SK-N-SH (cell line): ENCODE measurements around the gene OMP. TPM values are rescaled to one million over a fixed set of nuclear protein-coding genes. Genes with fewer than 3 reads are reported as not detected.

ENCODE experiments used
- CTCF ChIA-PET: fragments of 300-600, 350-600 bp; formaldehyde crosslinking; extraction: SDS; loops from one replicate; lab custom pipeline; 2021; lab: Yijun Ruan, JAX
- POLR2A ChIA-PET: fragments of 350-600 bp; sonication (Branson Sonifier 250); formaldehyde crosslinking; extraction: SDS; loops from one replicate; lab custom pipeline; 2020; ENCODE audit warnings: antibody characterized with exemption, inconsistent platforms; lab: Yijun Ruan, JAX
- DNase-seq: peaks from one replicate; pipeline ENCODE4 v3.0.0; 2012
- H2AFZ ChIP-seq: fragments of 200-600 bp; sonication (generic); 2 replicates; pipeline ENCODE4 v1.8.1; 2016; ENCODE audit warnings: antibody characterized with exemption, mild to moderate bottlenecking, low read depth
- H3F3A ChIP-seq: fragments of 200-600 bp; sonication (generic); replicated peaks from 2 replicates; pipeline ENCODE3; 2016; ENCODE audit warnings: antibody characterized with exemption, mild to moderate bottlenecking; ENCODE audit not compliant: insufficient read depth
- H3K27ac ChIP-seq, 2 experiments: fragments of 200-500 bp in 1 of 2; fragments of 200-600 bp in 1 of 2; sonication (Bioruptor generic) in 1 of 2; sonication (generic), shearing (Covaris generic) in 1 of 2; 2 replicates each; pipeline versions ENCODE4 v1.5.1 to v1.6.1; 2014 to 2016; ENCODE audit warnings: low read depth in 2 of 2, inconsistent platforms in 1 of 2, low read length in 1 of 2, mild to moderate bottlenecking in 1 of 2, mixed read lengths in 1 of 2
- H3K27me3 ChIP-seq: fragments of 200-600 bp; sonication (generic), shearing (Covaris generic); 2 replicates; pipeline ENCODE4 v1.6.1; 2016; ENCODE audit warnings: mixed run types; ENCODE audit not compliant: insufficient read depth
- H3K36me3 ChIP-seq, 2 experiments: fragments of 200-500 bp in 1 of 2; fragments of 200-600 bp in 1 of 2; sonication (Bioruptor generic) in 1 of 2; sonication (generic) in 1 of 2; replicated peaks in 1 of 2; 2 replicates each; pipeline versions ENCODE3 to v1.5.1; 2014 to 2016; ENCODE audit warnings: low read length in 1 of 2, mild to moderate bottlenecking in 1 of 2; ENCODE audit not compliant: insufficient read depth in 2 of 2, control insufficient read depth in 1 of 2
- H3K4me1 ChIP-seq, 2 experiments: fragments of 200-500 bp in 1 of 2; fragments of 200-600 bp in 1 of 2; sonication (Bioruptor generic) in 1 of 2; sonication (generic), shearing (Covaris generic) in 1 of 2; 2 replicates each; pipeline versions ENCODE4 v1.5.1 to v1.6.1; 2014 to 2016; ENCODE audit warnings: low read depth in 1 of 2, low read length in 1 of 2, mixed run types in 1 of 2; ENCODE audit not compliant: insufficient read depth in 2 of 2, control insufficient read depth in 1 of 2
- H3K4me2 ChIP-seq: fragments of 200-600 bp; sonication (generic), shearing (Covaris generic); 2 replicates; pipeline ENCODE4 v1.6.1; 2017; ENCODE audit warnings: mixed run types
- H3K4me3 ChIP-seq, 2 experiments: fragments of 200-500 bp in 1 of 2; fragments of 200-600 bp in 1 of 2; sonication (Bioruptor generic) in 1 of 2; sonication (generic), shearing (Covaris generic) in 1 of 2; 2 replicates each; pipeline versions ENCODE4 v1.5.1 to v1.8.1; 2014 to 2016; ENCODE audit warnings: low read depth in 2 of 2, inconsistent platforms in 1 of 2, low read length in 1 of 2, mild to moderate bottlenecking in 1 of 2, mixed read lengths in 1 of 2, moderate library complexity in 1 of 2
- H3K79me2 ChIP-seq: fragments of 200-600 bp; sonication (generic); 2 replicates; pipeline ENCODE4 v1.8.1; 2017; ENCODE audit warnings: mild to moderate bottlenecking; ENCODE audit not compliant: insufficient read depth
- H3K9ac ChIP-seq: fragments of 200-600 bp; sonication (generic); 2 replicates; pipeline ENCODE4 v1.6.1; 2017; ENCODE audit warnings: mixed run types
- H3K9me2 ChIP-seq: fragments of 200-600 bp; sonication (generic); 2 replicates; pipeline ENCODE4 v1.6.1; 2017; ENCODE audit warnings: mixed run types
- H3K9me3 ChIP-seq: fragments of 200-600 bp; sonication (generic); 2 replicates; pipeline ENCODE4 v1.6.1; 2017; ENCODE audit warnings: mixed run types, mild to moderate bottlenecking, moderate library complexity
- H4K20me1 ChIP-seq: fragments of 200-600 bp; sonication (generic); 2 replicates; pipeline ENCODE4 v1.6.1; 2017; ENCODE audit warnings: mild to moderate bottlenecking, mixed run types; ENCODE audit not compliant: insufficient read depth
- EP300 ChIP-seq, 2 experiments: IDR thresholded peaks; 2 replicates each; pipeline versions ENCODE4 v1.4.0 to v1.6.1; 2012; ENCODE audit warnings: borderline replicate concordance in 1 of 2, low read depth in 1 of 2, low read length in 1 of 2
- FOSL2 ChIP-seq: IDR thresholded peaks from 2 replicates; pipeline ENCODE4 v1.4.0; 2012; ENCODE audit warnings: low read depth, mild to moderate bottlenecking, moderate library complexity, borderline replicate concordance
- GATA2 ChIP-seq: sonication (generic); formaldehyde crosslinking; IDR thresholded peaks from 2 replicates; pipeline ENCODE4 v1.5.0; 2020; ENCODE audit warnings: mild to moderate bottlenecking, missing genetic modification reagents
- IRF3 ChIP-seq: fragments of 150-350 bp; IDR thresholded peaks from 2 replicates; pipeline ENCODE4 v1.6.1; 2016; ENCODE audit warnings: mild to moderate bottlenecking, low read depth, low read length
- JUND ChIP-seq: IDR thresholded peaks from 2 replicates; pipeline ENCODE4 v1.4.0; 2012
- MEF2A ChIP-seq: IDR thresholded peaks from 2 replicates; pipeline ENCODE4 v1.4.0; 2012; ENCODE audit warnings: low read depth, borderline replicate concordance
- MXI1 ChIP-seq: IDR thresholded peaks from 2 replicates; pipeline ENCODE4 v1.6.1; 2012; ENCODE audit warnings: mild to moderate bottlenecking, low read depth, low read length, improper control_type of control experiment
- NFIC ChIP-seq: IDR thresholded peaks from 2 replicates; pipeline ENCODE4 v1.4.0; 2012; ENCODE audit warnings: borderline replicate concordance
- RAD21 ChIP-seq: IDR thresholded peaks from 2 replicates; pipeline ENCODE4 v1.6.1; 2012; ENCODE audit warnings: mild to moderate bottlenecking, low read length
- REST ChIP-seq: IDR thresholded peaks from 2 replicates; pipeline ENCODE4 v1.6.1; 2012; ENCODE audit warnings: mild to moderate bottlenecking, low read depth, low read length, moderate library complexity
- RFX5 ChIP-seq: IDR thresholded peaks from 2 replicates; pipeline ENCODE4 v1.6.1; 2012; ENCODE audit warnings: mild to moderate bottlenecking, improper control_type of control experiment, low read length
- RXRA ChIP-seq: IDR thresholded peaks from 2 replicates; pipeline ENCODE4 v1.4.0; 2012; ENCODE audit warnings: low read depth, mild to moderate bottlenecking, borderline replicate concordance
- TCF12 ChIP-seq: IDR thresholded peaks from 2 replicates; pipeline ENCODE4 v1.4.0; 2012
- USF2 ChIP-seq: fragments of 150-350 bp; IDR thresholded peaks from 2 replicates; pipeline ENCODE4 v1.6.1; 2017; ENCODE audit warnings: antibody characterized with exemption, low read length, low read depth, borderline replicate concordance
- WGBS: methylation state at CpG from one replicate; pipeline ENCODE4 v1.1.6; 2017; ENCODE audit warnings: low lambda C conversion rate; 5-methylcytosine and 5-hydroxymethylcytosine counted together
- polyA plus RNA-seq, 3 experiments: library from polyadenylated mRNA; depleted of rRNA; stranded (reverse); fragments of >200 nt; gene quantifications; 2 replicates each; pipeline ENCODE4 v1.2.3, GENCODE V29; 2012

OMP gene
- polyA plus RNA-seq, 1 of the 3 experiments (the other 2 are of a cell fraction): 0.20 TPM

GRCh38 chr11:77093987-77094840 lies 8.4 kb upstream of the OMP start:
- Histone ChIP-seq H3K9me3 (no peaks in the 10 kb centered on the region), H3K36me3 (peaks cover 3% of the 10 kb centered on the region in 2 experiments), H2AFZ (no peak overlapping the region), H3K9me2 (no peaks in the 10 kb centered on the region), H3K4me3 (no peak overlapping the region), H4K20me1 (peaks cover 20% of the 10 kb centered on the region), H3K4me2 (no peak overlapping the region), H3K27ac (no peak overlapping the region; a peak in 1 of 4 replicates)
- WGBS: 93% methylated on average over 3 of the region's 6 CpGs
- CTCF ChIA-PET: interaction anchor here (0.6 to 9.5 kb wide), 13 partner anchors 9 to 454 kb away, joined by 3 to 218 read pairs (median 5); partner anchors contain the start of gene OMP
- POLR2A ChIA-PET: no interaction called here
- TF ChIP-seq RFX5 (no peak), RXRA (no peak)
- TF ChIP-seq, all 33 proteins: peak for 0
- peaks cover 0 to 21% of the 10 kb centered on the region in 2 experiments; a peak in 1 of 4 replicates for H3K4me1 ChIP-seq
- no peaks in the 10 kb centered on the region for H3K27me3 ChIP-seq
- H3F3A ChIP-seq: peaks cover 1% of the 10 kb centered on the region
- H3K9ac ChIP-seq: no peak overlapping the region
- 0 out of 2 replicates have a peak, but pooled peaks cover 11% of the 10 kb centered on the region for H3K79me2 ChIP-seq
- DNase-seq: no peak

- no peak for DNase-seq
- Histone ChIP-seq H3K9ac (no peak overlapping the region), H2AFZ (no peak overlapping the region), H3K79me2 (0 out of 2 replicates have a peak, but pooled peaks cover 11% of the 10 kb centered on the region), H3K27me3 (no peaks in the 10 kb centered on the region), H3K4me2 (no peak overlapping the region), H3K4me1 (peaks cover 0 to 21% of the 10 kb centered on the region in 2 experiments; a peak in 1 of 4 replicates), H3K9me2 (no peaks in the 10 kb centered on the region), H3K4me3 (no peak overlapping the region), H4K20me1 (peaks cover 17% of the 10 kb centered on the region; the same call in 1 of the 2 replicates), H3K36me3 (peaks cover 3% of the 10 kb centered on the region in 2 experiments), H3K27ac (no peak overlapping the region; a peak in 1 of 4 replicates), H3F3A (no peaks in the 10 kb centered on the region), H3K9me3 (no peaks in the 10 kb centered on the region)
- ChIA-PET CTCF (interaction anchor here (0.6 to 9.5 kb wide), 15 partner anchors 9 to 453 kb away, joined by 3 to 218 read pairs (median 4); no protein-coding TSS in a partner anchor), POLR2A (no interaction called here)
- WGBS: 97% methylated on average over 6 of the region's 7 CpGs
- TF ChIP-seq MXI1 (no peak), JUND (no peak), USF2 (no peak), RAD21 (no peak), RFX5 (no peak), IRF3 (no peak), GATA2 (CRISPR knock-in tag) (no peak), REST (no peak), FOSL2 (no peak), TCF12 (no peak), EP300 (IDR thresholded peaks at IDR 0.05; ENCODE audit: borderline replicate concordance in 1 of 2, low read depth in 1 of 2, low read length in 1 of 2) (no peak), MEF2A (no peak), NFIC (no peak), RXRA (no peak)
These were observed 7.7 kb upstream of the OMP start for GRCh38 chr11:77094841-77095365.
